ENCODE measurements around the gene CPNE4.
"Not testable (repeated sequence)": the region's sequence is repeated elsewhere in the genome, so short reads cannot be mapped to it uniquely, and the experiment has no call there.

Gene CPNE4

DNA sequence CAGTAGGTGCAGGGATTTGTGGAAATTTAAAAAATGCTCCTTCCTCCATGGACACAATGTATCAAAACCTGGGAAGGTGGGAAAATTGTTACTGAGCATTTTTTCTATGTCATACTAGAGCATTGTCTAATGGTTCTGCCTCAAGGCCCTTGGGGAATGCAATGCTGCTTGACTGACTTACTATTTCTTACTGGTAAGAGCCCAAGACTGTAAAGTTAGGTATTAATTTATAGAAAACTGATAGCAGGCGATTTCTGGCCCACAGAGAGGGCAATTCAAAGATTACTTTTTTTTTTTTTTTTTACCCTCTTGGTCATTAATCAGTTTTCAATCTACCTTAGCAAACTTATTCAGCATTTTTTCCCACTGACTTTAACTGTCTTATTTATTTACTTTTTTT is 493.5 kb downstream of the CPNE4 start:
- in situ Hi-C loops (cut with MboI; ENCODE audit: low pct_unique_long_range_greater_than_20kb, low sequenced_read_pairs), result no loop called here
- no peak for DNase-seq

DNA sequence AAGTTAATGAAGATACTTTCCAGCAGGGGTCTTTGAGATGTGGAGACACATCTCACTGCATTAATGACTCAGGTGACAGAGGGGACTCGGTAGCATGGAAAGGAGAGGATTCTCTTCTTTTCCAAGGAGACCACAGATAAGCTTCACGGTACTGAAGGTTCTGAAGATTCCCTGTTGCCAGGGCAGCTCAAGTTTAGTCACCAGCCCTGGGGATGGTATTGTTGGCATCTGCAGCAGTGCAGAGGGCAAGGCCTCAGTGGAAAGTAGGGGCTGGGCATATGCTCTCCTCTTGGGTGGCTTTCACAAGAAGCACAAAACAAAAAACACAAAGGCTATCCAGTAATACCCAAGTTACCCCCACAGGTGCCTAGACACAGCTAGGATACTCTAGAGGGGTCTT is 494.0 kb downstream of the CPNE4 start:
- in situ Hi-C loops (cut with MboI; ENCODE audit: low pct_unique_long_range_greater_than_20kb, low sequenced_read_pairs), result no loop called here

DNA sequence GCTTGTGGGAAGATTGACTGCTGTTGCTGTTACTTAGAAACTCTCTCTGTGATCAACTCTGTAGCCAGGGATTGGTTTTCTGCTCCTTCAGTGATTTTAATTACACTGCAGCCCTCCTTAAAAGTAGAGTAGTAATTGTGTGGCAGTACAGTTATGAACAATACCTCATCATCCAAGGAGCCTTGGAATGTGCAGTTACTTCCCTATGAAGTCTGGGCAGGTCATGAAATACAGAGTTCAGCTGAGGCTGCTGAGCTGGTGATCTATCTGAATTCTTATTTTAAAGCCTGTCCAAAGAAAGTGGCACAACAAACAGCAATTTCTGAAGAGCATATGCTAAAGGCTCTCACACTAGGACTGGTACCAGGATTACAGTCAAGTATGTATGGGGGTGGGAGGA is 494.7 kb downstream of the CPNE4 start:
- in situ Hi-C loops (cut with MboI; ENCODE audit: low pct_unique_long_range_greater_than_20kb, low sequenced_read_pairs), result no loop called here
- no peak for DNase-seq

More for the DNA sequence above, 494.0 kb downstream of the CPNE4 start:
- DNase-seq, result no peak

DNA sequence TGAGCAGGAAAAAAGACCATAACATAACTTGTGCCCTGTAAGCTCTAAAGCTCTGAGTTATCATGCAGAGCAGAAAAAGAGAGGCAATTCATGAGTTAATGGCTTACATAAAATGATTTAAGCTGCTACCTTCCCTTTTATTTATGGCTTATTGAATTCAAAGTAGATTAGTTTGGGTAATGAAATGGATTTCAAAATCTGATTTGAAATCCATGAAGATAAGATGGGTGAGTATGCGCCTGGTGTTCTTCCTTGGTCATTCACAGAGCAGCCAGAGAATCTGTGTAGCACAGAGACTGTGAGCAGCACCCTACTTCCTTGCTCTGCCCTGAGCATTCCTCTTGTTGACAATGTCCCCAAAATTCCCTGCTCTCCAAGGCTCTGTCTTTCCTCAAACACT is 495.8 kb downstream of the CPNE4 start:
- no peak for DNase-seq
- in situ Hi-C loops (cut with MboI; ENCODE audit: low pct_unique_long_range_greater_than_20kb, low sequenced_read_pairs), result no loop called here

DNA sequence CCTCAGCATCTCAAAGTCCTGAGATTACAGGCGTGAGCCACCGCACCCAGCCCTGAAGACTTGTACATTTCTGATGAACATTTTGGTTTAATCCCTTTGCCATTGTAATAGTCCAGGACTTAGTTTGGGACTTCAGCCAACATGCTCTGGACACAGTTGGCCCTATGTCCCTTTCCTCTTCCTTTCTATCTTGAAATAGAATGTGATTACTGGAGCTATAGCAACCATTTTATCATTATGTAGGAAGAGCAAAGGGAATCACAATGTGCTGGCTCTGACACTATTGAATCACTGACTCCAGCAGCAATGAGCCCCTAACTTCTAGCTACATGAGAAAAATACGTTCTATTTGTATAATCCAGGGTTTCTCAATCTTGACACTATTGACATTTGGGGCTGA is 497.3 kb downstream of the CPNE4 start:
- in situ Hi-C loops (cut with MboI; ENCODE audit: low pct_unique_long_range_greater_than_20kb, low sequenced_read_pairs), result no loop called here
- no peak for DNase-seq

DNA sequence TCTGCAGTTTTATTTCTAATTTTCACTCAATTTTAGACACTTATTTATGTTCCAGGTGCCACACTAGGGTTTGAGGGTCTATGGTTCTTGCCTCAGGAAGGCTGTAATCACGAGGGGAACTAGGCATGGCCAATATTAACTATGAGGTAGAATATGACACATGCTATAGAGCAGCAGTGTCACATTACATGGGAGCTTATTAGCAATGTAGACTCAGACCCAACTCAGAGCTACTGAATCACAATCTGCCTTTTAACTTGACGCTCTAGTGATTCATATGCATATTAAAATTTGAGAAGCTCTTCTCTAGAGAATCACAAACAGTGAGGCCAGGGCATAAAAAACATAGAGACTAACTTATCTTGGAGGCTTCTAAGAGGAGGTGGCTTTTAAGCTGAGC is 499.2 kb downstream of the CPNE4 start:
- DNase-seq, result no peak
- in situ Hi-C loops (cut with MboI; ENCODE audit: low pct_unique_long_range_greater_than_20kb, low sequenced_read_pairs), result no loop called here

DNA sequence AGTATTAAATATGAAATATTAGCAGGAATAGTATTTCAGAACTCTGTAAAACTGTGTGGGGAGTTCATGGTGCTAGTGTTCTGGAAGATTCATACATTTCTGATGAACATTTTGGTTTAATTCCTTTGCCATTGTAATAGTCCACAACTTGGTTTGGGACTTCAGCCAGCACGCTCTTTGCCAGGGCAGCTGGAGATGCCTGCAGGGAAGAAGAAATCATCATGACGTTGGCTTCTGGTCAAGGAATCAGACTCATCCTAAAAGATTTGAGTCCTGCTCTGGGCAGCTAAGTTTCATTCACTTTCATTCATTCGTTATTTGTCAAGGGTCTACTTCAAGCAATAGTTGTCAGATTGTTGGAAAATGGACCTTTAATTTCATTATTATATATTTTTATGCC is 499.7 kb downstream of the CPNE4 start:
- in situ Hi-C loops (cut with MboI; ENCODE audit: low pct_unique_long_range_greater_than_20kb, low sequenced_read_pairs), result no loop called here
- no peak for DNase-seq

DNA sequence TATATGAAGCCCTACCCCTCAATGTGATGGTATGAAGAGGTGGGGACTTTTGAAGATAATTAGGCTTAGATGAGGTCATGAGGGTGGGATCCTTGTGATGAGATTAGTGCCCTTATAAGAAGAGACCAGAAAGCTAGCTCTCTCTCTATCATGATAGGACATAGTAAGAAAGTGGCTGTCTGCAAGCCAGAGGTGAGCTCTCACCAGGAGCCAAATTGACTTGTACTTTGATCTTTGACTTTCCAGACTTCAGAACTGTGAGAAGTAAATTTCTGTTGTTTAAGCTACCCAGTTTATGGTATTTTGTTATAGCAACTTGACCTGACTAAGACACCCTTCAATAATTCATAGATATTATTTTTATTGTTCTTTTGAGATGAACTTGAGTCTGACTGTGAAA is 502.2 kb downstream of the CPNE4 start:
- no peak for DNase-seq
- in situ Hi-C loops (cut with MboI; ENCODE audit: low pct_unique_long_range_greater_than_20kb, low sequenced_read_pairs), result no loop called here

DNA sequence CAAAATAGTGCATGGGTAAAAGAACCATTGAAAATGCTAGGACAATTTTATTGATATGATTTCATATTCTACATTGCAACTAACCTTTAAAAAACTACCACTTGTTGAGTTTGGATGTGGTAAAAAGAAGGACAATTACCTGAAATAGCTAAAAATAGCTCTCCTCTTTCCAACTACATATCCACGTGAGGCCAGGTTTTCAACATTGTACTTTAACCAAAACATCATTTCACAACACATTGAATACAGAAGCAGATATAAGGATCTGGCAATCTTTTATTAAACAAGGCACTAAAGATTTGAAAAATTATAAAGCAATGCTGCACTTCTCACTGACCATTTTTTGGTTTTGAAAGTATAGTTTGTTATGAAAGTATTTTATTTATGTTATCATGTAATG is 504.0 kb downstream of the CPNE4 start:
- DNase-seq, result no peak
- in situ Hi-C loops (cut with MboI; ENCODE audit: low pct_unique_long_range_greater_than_20kb, low sequenced_read_pairs), result no loop called here

DNA sequence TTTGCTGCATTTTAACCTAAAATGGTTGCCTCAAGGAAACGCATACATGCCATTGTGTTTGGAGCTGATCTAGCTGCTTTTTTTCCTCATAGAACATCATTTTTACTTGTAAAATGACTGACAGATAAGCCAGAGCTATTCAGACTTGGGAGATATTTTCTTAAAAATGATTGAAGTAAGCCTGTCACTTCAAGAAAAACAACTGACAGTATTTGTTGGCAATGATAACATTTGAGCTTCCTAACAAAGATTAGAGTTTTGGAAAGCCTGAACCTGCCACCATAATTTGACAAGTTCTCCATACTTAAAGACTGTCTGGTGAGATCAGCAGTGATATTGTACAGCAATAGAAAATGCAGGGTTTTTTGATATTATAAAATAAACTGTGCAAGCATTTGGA is 504.4 kb downstream of the CPNE4 start:
- in situ Hi-C loops (cut with MboI; ENCODE audit: low pct_unique_long_range_greater_than_20kb, low sequenced_read_pairs), result no loop called here
- DNase-seq, result no peak

DNA sequence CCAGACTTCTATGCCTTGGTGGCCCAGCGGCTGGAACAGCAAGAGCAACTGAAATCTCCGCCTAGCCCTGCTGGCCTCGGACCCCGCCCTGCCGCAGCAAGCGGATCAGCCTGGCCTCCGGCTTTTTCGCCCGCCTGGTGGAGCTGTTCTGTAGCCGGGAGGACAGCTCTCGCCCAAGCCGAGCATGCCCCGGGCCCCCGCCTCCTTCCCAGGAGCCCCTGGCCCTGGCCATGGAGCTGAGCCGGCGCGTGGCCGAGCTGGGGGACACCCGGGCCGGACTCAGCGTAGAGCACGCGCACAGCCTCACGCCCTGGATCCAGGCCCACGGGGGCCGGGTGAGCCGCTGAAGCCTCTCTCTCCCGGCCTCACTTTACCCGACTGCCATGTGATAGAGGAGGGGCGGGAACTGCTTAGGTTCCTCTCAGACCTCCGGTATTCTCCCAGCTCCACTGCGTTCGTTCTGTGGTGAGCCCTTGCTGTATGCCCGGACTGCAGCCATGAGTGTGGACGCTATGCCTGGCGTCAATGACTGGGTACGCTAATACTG is 507.9 kb downstream of the CPNE4 start:
- DNase-seq, result no peak
- in situ Hi-C loops (cut with MboI; ENCODE audit: low pct_unique_long_range_greater_than_20kb, low sequenced_read_pairs), result no loop called here

DNA sequence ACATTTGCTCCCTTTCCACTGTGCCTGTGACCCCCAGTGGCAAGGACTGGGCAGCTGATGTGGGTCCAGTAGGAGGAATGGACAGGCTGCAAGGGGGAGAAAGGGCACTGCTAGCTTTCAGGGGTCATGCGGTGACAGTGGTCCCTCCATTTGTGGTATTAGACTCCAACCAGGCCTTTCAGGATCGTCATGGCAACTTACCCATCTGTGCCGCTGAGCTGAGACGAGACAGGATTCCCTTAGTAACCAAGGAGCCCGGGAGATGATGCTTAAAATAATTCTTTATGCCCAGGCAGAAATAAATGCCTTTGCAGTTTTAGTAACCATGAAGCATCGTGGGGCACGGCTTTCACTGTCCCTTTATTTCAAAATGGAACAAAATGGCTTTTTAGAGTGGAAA is 516.1 kb downstream of the CPNE4 start:
- no peak for DNase-seq

DNA sequence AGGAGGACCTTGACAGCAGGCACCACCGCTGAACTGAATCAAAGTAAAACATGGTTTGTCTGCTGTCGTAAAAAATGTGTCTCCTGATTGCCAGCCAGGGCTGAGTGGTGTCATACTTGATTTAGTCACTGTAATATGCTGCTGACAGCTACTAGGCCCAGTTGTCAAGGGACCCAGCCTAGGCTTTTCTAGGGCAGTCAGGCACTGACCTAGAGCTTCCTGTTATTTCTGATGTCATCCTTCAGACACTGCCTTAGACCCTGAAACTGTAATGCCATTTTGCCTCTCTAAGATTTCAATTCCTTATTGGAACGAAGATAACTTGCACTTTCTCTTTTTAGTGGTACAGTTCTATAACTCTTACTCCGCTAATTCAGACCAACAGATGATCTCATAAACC is 529.4 kb downstream of the CPNE4 start:
- no peak for DNase-seq

More for the DNA sequence above, 516.1 kb downstream of the CPNE4 start:
- in situ Hi-C loops (cut with MboI; ENCODE audit: low pct_unique_long_range_greater_than_20kb, low sequenced_read_pairs), result no loop called here

DNA sequence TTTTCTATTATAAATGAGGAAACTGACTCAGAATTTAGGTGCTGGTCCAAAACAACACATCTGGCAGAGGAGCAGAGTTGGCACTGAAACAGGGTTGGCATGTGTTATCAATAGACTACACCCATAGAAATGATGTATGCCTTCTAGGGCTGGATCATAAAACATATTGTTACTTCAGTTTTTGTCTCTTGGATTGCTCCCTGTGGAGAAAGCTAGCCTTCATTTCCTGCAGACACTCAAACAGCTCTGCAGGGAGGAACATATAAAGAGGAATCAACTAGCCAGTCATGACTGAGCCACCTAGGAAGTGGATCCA is 531.5 kb downstream of the CPNE4 start:
- in situ Hi-C loops (cut with MboI; ENCODE audit: low pct_unique_long_range_greater_than_20kb, low sequenced_read_pairs), result no loop called here
- no peak for DNase-seq

More for the DNA sequence above, 529.4 kb downstream of the CPNE4 start:
- in situ Hi-C loops (cut with MboI; ENCODE audit: low pct_unique_long_range_greater_than_20kb, low sequenced_read_pairs), result no loop called here

DNA sequence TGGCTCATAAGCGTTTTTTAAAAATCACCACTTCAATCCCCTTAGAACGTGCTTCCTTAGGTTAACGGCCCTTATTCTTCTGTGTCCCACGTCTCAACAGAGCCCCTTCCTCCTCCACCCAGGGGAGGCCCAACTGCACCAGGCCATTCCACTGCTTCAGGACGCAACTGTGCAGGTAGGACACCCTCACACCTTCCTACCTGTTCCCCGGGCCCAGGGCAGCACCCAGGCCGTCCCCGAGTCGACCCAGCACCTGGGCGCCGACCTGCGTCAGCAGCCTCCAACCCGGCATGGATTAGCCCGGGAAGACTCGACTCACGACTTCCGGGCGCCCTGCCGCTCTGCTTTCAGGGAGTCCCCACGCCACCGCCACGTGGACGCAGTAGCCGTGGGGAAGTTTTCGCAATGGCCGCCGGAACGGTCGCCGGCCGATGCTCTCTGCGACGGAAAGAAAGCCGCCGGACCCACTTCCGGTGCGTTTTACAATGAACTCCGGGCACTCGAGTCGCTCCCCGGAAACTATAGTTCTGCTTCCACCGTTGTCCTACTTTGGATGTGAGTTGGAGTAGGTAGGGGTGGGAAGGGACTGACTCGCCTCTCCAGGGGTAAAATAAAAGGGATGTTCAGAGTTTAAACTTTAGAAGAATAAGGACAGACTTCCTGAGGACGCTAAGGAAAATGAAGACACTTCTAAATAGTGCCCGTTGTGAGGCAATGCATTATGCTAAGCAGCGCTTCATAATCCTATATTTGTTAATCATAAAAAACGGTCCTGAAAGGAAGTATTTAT is 532.1 kb downstream of the CPNE4 start, which contains the start of gene MRPL3:
MRPL3 (minus strand) TSS at position 442 of the 790 bp plus-strand sequence; CDS start at position 292, 150 bp downstream.
- peak; percentile 92 for DNase-seq
- in situ Hi-C loops (cut with MboI; ENCODE audit: low pct_unique_long_range_greater_than_20kb, low sequenced_read_pairs), result no loop called here

DNA sequence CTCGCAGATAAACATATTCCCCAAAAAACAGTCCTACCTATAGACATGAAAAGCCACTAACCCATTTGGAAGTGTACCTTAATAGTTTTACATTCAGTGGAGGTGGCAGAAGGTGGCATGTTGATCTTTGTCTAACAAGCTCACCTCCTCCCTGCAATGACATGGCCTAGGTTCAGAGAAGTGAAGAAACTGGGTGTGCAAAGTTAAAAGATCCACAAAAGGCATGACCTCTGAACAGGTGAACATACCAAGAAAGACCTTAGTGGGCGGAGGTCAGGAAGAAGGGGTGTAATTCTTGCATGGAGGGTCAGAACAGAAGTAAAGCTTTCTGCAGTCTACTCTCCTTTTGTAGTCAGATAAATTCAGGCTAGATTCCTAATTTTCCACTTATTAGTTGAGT is 532.9 kb downstream of the CPNE4 start:
- in situ Hi-C loops (cut with MboI; ENCODE audit: low pct_unique_long_range_greater_than_20kb, low sequenced_read_pairs), result no loop called here
- DNase-seq, result peak; percentile 36

DNA sequence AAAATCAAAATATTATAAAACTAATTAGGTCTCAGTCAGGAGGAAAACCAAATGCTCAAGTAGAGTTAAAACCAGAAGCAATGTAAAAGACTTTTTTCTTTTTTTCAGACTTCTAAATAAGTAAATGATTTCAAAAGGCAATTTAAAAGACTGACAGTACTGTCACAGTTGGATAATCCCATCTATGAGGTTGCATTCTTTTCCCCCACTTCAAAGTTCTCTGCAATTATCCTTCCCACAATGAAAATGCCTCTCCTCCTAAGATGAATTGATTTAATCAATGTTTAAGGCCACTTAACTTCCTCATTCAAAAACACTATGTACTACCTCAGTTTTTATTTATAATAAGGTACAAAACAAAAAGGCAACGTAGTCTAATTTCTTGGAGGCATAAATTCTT is 540.1 kb downstream of the CPNE4 start:
- in situ Hi-C loops (cut with MboI; ENCODE audit: low pct_unique_long_range_greater_than_20kb, low sequenced_read_pairs), result no loop called here
- peak; percentile 10 for DNase-seq

DNA sequence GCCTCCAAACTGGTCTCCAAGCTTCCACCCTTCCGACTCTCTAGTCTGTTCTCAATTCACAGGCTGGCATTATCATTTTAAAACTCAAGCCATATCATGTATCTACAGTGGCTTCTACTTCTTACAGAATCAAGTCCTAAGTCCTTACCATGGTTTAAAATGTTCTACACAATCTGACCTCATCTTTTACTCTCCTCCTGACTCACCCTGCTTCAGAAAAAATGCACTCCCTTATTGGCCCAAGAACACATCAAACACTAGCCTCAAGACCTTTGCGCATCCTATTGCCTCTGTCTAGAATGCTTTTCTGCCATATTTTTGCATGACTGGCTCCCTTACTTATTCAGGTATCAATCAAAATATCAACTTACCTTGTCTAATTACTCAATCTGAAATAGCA is 543.0 kb downstream of the CPNE4 start:
- DNase-seq, result no peak
- in situ Hi-C loops (cut with MboI; ENCODE audit: low pct_unique_long_range_greater_than_20kb, low sequenced_read_pairs), result no loop called here

DNA sequence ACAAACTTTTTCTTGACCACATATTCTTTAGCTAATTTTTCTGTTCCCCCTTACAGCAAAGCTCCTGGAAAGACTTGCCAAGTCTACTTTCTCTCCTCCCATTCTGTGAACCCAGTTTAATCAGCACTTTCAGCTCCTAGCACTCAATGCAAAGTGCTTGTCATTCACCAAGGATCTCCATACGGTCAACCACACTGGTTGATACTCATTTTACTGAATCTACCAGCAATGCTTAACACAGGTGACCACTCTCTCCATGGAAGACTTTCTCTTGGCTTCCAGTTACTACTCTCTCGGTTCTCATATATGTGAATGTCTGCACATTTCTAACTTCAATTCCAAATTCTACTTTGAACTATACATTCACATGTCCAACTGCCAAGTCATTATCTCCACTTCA is 543.7 kb downstream of the CPNE4 start:
- in situ Hi-C loops (cut with MboI; ENCODE audit: low pct_unique_long_range_greater_than_20kb, low sequenced_read_pairs), result no loop called here
- no peak for DNase-seq

DNA sequence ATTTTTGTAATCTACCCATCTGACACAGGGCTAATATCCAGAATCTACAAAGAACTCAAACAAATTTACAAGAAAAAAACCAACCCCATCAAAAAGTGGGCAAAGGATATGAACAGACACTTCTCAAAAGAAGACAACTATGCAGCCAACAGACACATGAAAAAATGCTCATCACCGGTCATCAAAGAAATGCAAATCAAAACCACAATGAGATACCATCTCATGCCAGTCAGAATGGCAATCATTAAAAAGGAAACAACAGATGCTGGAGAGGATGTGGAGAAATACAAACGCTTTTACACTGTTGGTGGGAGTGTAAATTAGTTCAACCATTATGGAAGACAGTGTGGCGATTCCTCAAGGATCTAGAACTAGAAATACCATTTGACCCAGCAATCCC is 548.3 kb downstream of the CPNE4 start:
- in situ Hi-C loops (cut with MboI; ENCODE audit: low pct_unique_long_range_greater_than_20kb, low sequenced_read_pairs); DNase-seq: not testable (repeated sequence)

DNA sequence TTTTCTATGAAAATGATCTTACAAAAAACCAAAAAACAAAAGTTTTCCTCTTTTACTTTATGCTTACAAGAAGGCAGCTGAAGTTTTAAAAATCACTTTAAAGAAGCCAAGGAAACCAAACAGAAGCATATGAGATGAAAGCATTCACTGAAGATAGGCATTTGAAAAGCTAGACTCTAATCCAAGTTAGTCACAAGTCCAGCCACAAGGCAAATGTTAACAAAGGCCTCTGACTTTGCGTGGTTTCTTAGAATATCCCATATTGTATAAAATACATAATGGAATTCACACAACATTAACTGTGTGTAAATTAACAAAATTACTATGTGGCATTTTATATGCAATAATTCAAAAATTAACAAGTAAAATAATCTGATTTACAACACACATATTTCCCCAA is 549.7 kb downstream of the CPNE4 start:
- in situ Hi-C loops (cut with MboI; ENCODE audit: low pct_unique_long_range_greater_than_20kb, low sequenced_read_pairs), result no loop called here
- DNase-seq, result no peak
